Ascending aorta (tissue), 2 donors: ENCODE results near the gene FMN2. TPM values are rescaled to one million over a fixed set of nuclear protein-coding genes. Genes with fewer than 3 reads are reported as not detected.
"Not testable (repeated sequence)": the region's sequence is repeated elsewhere in the genome, so short reads cannot be mapped to it uniquely, and the experiment has no call there.

Experiments used
- DNase-seq, 2 donors: peaks; one replicate each; pipeline ENCODE4 v3.0.0-alpha.2; 2019; ENCODE audit warnings: low spot score in 2 of 2
- H3K27ac ChIP-seq, 2 donors: fragments of 200-600 bp; sonication (generic); one replicate each; pipeline ENCODE4 v1.5.1; 2016 to 2017; ENCODE audit warnings: mild to moderate bottlenecking in 1 of 2
- H3K27me3 ChIP-seq: fragments of 200-600 bp; sonication (generic); one replicate; pipeline ENCODE4 v1.5.1; 2017
- H3K36me3 ChIP-seq, 2 donors: fragments of 200-600 bp; sonication (generic); one replicate each; pipeline ENCODE4 v1.5.1; 2016
- H3K4me1 ChIP-seq, 2 donors: fragments of 200-600 bp; sonication (generic); one replicate each; pipeline ENCODE4 v1.5.1; 2016 to 2017; ENCODE audit warnings: mild to moderate bottlenecking in 1 of 2
- H3K4me3 ChIP-seq, 2 donors: fragments of 200-600 bp; sonication (generic); one replicate each; pipeline ENCODE4 v1.5.1; 2016 to 2017; ENCODE audit warnings: mild to moderate bottlenecking in 1 of 2
- H3K9me3 ChIP-seq, 2 donors: fragments of 200-600 bp; sonication (generic); one replicate each; pipeline ENCODE4 v1.5.1; 2016
- intact Hi-C: fragments of 100-400 bp; cut with DNase I; formaldehyde crosslinking; loops from one replicate; pipeline ENCODE4 v1.15.1; 2023
- total RNA-seq: library from RNA; depleted of rRNA; stranded (reverse); fragments of >200 nt; gene quantifications from one replicate; pipeline ENCODE4 v1.1.0, GENCODE V29; 2016
- TF ChIP-seq, protein P1 (sequence below), 3 experiments: fragments of 200-600 bp in 2 of 3; fragments of 450-650 bp in 1 of 3; sonication (generic) in 2 of 3; IDR thresholded peaks; one replicate each; pipeline ENCODE4 v1.5.1; 2016 to 2019; ENCODE audit warnings: antibody characterized with exemption in 3 of 3, mild to moderate bottlenecking in 1 of 3, moderate library complexity in 1 of 3

The FMN2 gene
- total RNA-seq, 1 donor from 2014 or later = not detected

DNA sequence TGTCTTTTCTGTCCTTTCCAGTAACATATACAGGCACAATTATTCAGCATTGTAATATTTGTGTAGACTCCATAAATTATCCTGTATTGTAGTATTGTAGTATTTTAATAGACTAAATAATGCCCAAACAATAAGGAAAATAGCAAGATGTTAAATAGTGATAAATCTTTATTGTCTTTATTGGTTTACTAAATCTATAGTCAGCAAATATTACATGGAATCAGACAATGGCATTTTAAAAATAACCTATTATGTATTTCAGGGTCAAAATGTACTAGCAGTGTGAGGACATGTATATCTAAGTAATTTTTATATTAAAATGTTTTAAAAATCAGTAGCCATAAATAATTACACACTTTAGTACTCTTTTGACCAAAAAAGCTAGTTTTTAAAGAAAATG lies 317.9 kb downstream of the FMN2 start:
- Histone ChIP-seq H3K36me3 (no peaks in the 10 kb centered on the region), H3K27me3 (no peaks in the 10 kb centered on the region), H3K4me3 (no peak overlapping the region), H3K4me1 (no peaks in the 10 kb centered on the region), H3K27ac (no peak overlapping the region), H3K9me3 (no peaks in the 10 kb centered on the region)
- no peak for DNase-seq
- intact Hi-C loops = no loop called here
- TF ChIP-seq, protein P1, sequence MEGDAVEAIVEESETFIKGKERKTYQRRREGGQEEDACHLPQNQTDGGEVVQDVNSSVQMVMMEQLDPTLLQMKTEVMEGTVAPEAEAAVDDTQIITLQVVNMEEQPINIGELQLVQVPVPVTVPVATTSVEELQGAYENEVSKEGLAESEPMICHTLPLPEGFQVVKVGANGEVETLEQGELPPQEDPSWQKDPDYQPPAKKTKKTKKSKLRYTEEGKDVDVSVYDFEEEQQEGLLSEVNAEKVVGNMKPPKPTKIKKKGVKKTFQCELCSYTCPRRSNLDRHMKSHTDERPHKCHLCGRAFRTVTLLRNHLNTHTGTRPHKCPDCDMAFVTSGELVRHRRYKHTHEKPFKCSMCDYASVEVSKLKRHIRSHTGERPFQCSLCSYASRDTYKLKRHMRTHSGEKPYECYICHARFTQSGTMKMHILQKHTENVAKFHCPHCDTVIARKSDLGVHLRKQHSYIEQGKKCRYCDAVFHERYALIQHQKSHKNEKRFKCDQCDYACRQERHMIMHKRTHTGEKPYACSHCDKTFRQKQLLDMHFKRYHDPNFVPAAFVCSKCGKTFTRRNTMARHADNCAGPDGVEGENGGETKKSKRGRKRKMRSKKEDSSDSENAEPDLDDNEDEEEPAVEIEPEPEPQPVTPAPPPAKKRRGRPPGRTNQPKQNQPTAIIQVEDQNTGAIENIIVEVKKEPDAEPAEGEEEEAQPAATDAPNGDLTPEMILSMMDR (IDR thresholded peaks at IDR 0.05) = no peak

DNA sequence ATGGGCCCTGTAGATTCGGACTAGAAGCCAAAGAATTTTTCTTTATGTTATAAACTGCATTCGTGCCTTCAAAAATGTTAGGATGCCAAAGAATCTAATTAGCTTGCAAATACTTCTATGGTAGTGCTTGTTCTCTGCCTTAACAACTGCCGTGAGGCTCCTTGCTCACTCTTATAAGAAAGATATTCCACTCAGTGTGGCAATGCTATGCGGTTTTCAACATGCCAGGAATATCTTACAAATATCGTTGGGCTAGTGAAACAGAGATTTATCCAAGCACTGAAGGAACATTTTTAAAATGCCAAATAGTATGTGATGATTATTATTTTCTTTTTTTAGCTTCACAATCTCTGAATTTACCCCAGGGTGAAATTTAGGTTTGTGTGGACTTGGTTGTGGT lies 322.0 kb downstream of the FMN2 start:
- H3K27ac ChIP-seq = no peak overlapping the region
- DNase-seq = no peak
- H3K4me3 ChIP-seq = no peak overlapping the region
- H3K27me3 ChIP-seq = no peaks in the 10 kb centered on the region
- intact Hi-C loops = no loop called here
- no peaks in the 10 kb centered on the region for H3K9me3 ChIP-seq
- no peaks in the 10 kb centered on the region for H3K4me1 ChIP-seq
- TF ChIP-seq, protein P1 (IDR thresholded peaks at IDR 0.05) = no peak
- no peaks in the 10 kb centered on the region for H3K36me3 ChIP-seq

DNA sequence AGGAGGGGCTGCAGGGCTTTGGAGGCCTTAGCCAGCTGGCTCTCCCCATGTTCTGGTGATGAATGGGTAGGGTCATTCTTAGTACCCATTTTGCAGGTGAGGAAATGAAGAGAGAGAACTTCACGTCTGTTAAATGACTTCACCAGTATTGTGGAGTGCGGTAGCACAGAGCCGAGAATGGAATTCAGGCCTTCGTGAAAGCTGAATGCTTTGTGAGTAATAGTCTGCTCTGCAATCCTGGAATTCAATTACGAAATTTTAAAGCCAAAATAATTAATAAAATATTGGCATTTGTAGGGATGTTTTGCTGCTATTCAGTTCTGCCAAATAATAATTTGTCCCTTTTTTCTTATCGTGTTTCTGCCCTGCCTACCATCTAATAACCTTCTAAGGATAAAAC lies 322.6 kb downstream of the FMN2 start:
- Histone ChIP-seq H3K27ac (no peak overlapping the region), H3K9me3 (no peaks in the 10 kb centered on the region), H3K36me3 (no peaks in the 10 kb centered on the region), H3K27me3 (no peaks in the 10 kb centered on the region), H3K4me3 (no peak overlapping the region), H3K4me1 (no peaks in the 10 kb centered on the region)
- no peak for DNase-seq
- TF ChIP-seq, protein P1 (IDR thresholded peaks at IDR 0.05) = no peak
- intact Hi-C loops = no loop called here

DNA sequence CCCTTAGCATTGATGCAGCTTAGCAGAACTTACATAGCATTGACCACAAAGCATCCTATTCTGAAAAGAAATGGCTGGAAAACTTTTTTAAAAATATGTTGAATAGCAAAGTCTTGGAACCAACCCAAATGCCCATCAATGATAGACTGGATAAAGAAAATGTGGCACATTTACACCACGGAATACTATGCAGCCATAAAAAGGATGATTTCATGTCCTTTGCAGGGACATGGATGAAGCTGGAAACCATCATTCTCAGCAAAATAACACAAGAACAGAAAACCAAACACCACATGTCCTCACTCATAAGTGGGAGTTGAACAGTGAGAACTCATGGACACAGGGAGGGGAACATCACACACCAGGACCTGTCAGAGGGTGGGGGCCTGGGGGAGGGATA lies 323.3 kb downstream of the FMN2 start:
- H3K9me3 ChIP-seq, H3K27ac ChIP-seq, intact Hi-C loops, H3K36me3 ChIP-seq, H3K4me1 ChIP-seq, H3K27me3 ChIP-seq, DNase-seq, H3K4me3 ChIP-seq: not testable (repeated sequence)

DNA sequence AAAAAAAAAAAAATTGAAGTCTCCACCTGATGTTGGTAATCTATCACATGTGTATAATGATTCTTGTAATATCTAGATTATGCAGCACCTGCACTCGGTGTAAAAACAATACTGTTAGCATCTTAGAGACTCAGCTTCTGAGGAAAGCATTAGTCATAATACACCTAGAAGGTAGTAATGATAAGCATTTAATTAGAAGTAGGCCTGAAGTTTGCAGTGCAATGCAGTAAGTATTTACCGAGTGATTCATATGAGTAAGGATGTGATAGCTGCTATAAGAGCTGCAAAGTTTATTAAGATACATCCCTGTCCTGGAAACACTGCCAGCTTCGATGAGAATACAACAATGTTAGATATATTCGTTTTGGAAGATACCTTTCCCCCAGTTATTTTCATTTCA lies 323.8 kb downstream of the FMN2 start:
- TF ChIP-seq, protein P1 (IDR thresholded peaks at IDR 0.05) = no peak
- Histone ChIP-seq H3K9me3 (no peaks in the 10 kb centered on the region), H3K4me1 (no peaks in the 10 kb centered on the region), H3K27ac (no peak overlapping the region), H3K4me3 (no peak overlapping the region), H3K27me3 (no peaks in the 10 kb centered on the region), H3K36me3 (no peaks in the 10 kb centered on the region)
- DNase-seq = no peak
- intact Hi-C loops = no loop called here

DNA sequence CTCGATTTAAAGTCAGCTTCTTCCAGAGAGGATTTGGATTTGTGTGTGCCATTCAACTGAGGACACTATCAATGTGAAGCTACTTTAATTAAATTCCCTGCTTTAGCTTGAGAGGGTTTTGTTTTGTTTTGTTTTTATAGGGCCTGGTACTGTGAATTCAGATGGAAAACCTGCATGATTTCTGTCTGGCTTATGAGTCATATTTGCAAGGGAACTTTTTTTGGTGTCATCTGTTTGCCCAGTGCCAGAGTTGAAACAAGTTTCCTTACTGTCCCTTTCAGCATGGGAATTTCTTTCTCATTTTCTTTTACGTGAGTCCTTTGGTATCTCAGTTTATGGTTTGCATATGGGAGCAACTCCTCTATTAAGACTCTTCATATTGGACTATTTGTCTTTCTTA lies 325.6 kb downstream of the FMN2 start:
- Histone ChIP-seq H3K4me1 (no peaks in the 10 kb centered on the region), H3K27me3 (no peaks in the 10 kb centered on the region), H3K36me3 (no peaks in the 10 kb centered on the region), H3K4me3 (no peak overlapping the region), H3K27ac (no peak overlapping the region), H3K9me3 (no peaks in the 10 kb centered on the region)
- intact Hi-C loops = no loop called here
- DNase-seq = no peak
- TF ChIP-seq, protein P1 (IDR thresholded peaks at IDR 0.05) = no peak
